ENCODE results near the gene ZNF185.

DNA sequence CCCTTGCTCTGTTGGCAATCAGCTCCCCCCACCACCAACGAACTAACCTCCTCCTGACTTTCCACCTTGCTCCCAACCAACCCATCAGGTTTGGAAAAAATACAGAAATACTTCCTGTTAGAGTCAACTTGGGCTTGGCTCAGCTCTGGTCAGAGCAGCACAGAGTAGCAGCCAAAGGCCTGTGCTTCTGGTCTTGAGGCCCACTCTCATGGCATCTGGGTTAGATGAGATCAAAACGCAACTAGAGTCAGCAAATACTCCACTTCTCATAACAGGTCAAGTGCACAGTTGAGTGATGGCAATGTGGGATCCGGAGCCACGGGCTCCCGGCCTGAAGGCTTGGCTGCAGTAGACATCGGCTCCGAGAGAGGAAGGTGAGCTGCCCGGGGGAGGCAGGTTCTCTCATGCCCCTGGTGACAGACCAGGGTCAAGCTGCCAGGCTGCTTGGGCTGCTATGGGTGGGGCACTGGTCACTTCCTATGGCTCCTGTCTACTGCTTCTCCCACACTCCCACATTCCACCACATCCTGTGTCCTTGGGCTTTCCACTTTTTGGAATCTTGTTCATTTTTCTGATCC, 34.8 kb downstream of the ZNF185 start:
- TF ChIP-seq, protein P1, sequence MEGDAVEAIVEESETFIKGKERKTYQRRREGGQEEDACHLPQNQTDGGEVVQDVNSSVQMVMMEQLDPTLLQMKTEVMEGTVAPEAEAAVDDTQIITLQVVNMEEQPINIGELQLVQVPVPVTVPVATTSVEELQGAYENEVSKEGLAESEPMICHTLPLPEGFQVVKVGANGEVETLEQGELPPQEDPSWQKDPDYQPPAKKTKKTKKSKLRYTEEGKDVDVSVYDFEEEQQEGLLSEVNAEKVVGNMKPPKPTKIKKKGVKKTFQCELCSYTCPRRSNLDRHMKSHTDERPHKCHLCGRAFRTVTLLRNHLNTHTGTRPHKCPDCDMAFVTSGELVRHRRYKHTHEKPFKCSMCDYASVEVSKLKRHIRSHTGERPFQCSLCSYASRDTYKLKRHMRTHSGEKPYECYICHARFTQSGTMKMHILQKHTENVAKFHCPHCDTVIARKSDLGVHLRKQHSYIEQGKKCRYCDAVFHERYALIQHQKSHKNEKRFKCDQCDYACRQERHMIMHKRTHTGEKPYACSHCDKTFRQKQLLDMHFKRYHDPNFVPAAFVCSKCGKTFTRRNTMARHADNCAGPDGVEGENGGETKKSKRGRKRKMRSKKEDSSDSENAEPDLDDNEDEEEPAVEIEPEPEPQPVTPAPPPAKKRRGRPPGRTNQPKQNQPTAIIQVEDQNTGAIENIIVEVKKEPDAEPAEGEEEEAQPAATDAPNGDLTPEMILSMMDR (IDR thresholded peaks at IDR 0.05 in 2 of 3, conservative IDR thresholded peaks at IDR 0.05 in 1 of 3; ENCODE audit: control insufficient read depth in 2 of 3, extremely low read depth in 1 of 3, insufficient read depth in 1 of 3, low read depth in 3 of 3, low read length in 3 of 3) = no peak
- TF ChIP-seq, protein P2, sequence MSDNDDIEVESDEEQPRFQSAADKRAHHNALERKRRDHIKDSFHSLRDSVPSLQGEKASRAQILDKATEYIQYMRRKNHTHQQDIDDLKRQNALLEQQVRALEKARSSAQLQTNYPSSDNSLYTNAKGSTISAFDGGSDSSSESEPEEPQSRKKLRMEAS (IDR thresholded peaks at IDR 0.05; ENCODE audit: low read depth, low read length) = no peak
- TF ChIP-seq LARP7 (IDR thresholded peaks at IDR 0.05) (no peak), FOXM1 (IDR thresholded peaks at IDR 0.05; ENCODE audit: low read depth, low read length) (no peak), POLR2AphosphoS5 (IDR thresholded peaks at IDR 0.05; ENCODE audit: low read length) (no peak), NRF1 (conservative IDR thresholded peaks at IDR 0.05; ENCODE audit: low read depth, low read length) (no peak), TAF1 (IDR thresholded peaks at IDR 0.05; ENCODE audit: borderline replicate concordance, low read depth, low read length) (no peak), POLR2A (IDR thresholded peaks at IDR 0.05; ENCODE audit: low read depth, low read length) (no peak), RCOR1 (conservative IDR thresholded peaks at IDR 0.05; ENCODE audit: low read depth, low read length) (no peak), RFX5 (IDR thresholded peaks at IDR 0.05; ENCODE audit: low read depth, low read length) (no peak), NFYB (IDR thresholded peaks at IDR 0.05; ENCODE audit: insufficient read depth, low read depth, low read length) (no peak)
- TF ChIP-seq, protein P3, sequence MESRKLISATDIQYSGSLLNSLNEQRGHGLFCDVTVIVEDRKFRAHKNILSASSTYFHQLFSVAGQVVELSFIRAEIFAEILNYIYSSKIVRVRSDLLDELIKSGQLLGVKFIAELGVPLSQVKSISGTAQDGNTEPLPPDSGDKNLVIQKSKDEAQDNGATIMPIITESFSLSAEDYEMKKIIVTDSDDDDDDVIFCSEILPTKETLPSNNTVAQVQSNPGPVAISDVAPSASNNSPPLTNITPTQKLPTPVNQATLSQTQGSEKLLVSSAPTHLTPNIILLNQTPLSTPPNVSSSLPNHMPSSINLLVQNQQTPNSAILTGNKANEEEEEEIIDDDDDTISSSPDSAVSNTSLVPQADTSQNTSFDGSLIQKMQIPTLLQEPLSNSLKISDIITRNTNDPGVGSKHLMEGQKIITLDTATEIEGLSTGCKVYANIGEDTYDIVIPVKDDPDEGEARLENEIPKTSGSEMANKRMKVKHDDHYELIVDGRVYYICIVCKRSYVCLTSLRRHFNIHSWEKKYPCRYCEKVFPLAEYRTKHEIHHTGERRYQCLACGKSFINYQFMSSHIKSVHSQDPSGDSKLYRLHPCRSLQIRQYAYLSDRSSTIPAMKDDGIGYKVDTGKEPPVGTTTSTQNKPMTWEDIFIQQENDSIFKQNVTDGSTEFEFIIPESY (IDR thresholded peaks at IDR 0.05) = no peak

Data from GM12878 (cell line).